ENCODE data around the gene POLR1G.

The POLR1G gene

GRCh38 chr19:45380107-45380506 lies 26.3 kb upstream of the POLR1G start:
- DNase-seq (ENCODE audit: low read depth, low spot score), result no peak
- no peak for TF ChIP-seq CTCF (IDR thresholded peaks at IDR 0.05; ENCODE audit: low read depth, low read length)
- no peak overlapping the region for H3K4me3 ChIP-seq (ENCODE audit: low read depth, low read length)
- in situ Hi-C loops (cut with HindIII; ENCODE audit: low sequenced_read_pairs), result no loop called here

- H3K4me3 ChIP-seq (ENCODE audit: low read depth, low read length), result no peak overlapping the region
- in situ Hi-C loops (cut with HindIII; ENCODE audit: low sequenced_read_pairs), result no loop called here
- no peak for DNase-seq (ENCODE audit: low read depth, low spot score)
- no peak for TF ChIP-seq CTCF (IDR thresholded peaks at IDR 0.05; ENCODE audit: low read depth, low read length)
Observed at GRCh38 chr19:45382426-45382825, 24.0 kb upstream of the POLR1G start.

DNA sequence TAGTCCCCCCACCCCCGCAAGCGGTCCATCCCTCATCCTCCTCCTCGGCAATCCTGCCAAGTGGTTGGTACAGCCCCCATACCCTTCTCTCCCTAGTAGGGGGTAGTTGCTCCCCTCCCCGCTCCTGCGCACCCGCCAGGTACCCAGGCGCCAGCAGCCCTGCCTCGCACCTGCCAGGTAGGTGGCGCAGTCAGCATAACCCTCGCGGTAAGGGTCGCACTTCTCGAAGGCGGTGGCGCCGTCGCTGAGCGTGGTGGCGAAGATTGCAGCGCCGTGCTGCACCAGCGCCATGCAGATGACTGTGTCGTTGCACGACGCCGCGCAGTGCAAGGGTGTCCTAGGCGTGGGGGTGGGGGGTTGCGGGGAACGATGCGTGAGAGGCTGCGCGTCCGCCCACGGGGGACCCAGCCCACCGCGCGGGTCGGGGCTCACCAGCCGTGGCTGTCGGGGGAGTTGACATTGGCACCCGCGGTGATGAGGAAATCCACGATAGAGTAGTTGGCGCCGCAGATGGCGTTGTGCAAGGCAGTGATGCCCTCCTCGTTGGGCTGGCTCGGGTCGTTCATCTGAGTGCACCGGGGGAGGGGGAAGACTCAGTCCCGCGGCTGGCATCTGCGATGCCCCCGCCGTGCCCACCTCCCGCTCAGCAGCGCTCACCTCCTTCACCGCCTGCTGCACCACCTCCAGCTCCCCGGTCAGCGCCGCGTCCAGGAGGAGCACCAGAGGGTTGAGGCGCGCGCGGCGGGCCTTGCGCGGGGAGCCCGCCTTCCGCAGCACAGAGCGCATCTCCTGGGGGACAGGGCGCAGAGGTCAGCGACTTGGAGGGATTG lies 20.8 kb upstream of the POLR1G start:
- H3K4me3 ChIP-seq (ENCODE audit: low read depth, low read length), result no peak overlapping the region
- no peak for TF ChIP-seq CTCF (IDR thresholded peaks at IDR 0.05; ENCODE audit: low read depth, low read length)
- no peak for DNase-seq (ENCODE audit: low read depth, low spot score)
- in situ Hi-C loops (cut with HindIII; ENCODE audit: low sequenced_read_pairs), result no loop called here

DNA sequence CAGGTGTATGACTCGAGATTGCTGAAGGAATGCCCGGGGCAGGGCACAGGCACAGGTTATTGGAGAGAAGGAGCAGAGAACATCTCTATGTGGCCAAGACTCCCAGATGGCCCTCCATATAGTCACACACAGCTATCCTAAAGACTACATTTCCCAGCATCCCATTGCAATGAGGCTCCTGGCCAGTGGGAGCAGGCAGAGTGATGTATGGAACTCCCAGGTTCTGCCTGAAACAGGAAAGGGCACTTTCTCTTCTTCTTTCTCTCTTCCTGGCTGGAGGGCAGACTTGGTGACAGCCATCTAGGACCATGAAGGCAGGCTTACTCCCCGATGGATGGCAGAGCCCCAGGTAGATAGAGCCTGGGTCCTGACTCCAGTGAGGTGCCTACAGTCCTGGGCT lies 15.1 kb upstream of the POLR1G start:
- no peak for TF ChIP-seq CTCF (IDR thresholded peaks at IDR 0.05; ENCODE audit: low read depth, low read length)
- DNase-seq (ENCODE audit: low read depth, low spot score), result no peak
- in situ Hi-C loops (cut with HindIII; ENCODE audit: low sequenced_read_pairs), result no loop called here
- no peak overlapping the region for H3K4me3 ChIP-seq (ENCODE audit: low read depth, low read length)

DNA sequence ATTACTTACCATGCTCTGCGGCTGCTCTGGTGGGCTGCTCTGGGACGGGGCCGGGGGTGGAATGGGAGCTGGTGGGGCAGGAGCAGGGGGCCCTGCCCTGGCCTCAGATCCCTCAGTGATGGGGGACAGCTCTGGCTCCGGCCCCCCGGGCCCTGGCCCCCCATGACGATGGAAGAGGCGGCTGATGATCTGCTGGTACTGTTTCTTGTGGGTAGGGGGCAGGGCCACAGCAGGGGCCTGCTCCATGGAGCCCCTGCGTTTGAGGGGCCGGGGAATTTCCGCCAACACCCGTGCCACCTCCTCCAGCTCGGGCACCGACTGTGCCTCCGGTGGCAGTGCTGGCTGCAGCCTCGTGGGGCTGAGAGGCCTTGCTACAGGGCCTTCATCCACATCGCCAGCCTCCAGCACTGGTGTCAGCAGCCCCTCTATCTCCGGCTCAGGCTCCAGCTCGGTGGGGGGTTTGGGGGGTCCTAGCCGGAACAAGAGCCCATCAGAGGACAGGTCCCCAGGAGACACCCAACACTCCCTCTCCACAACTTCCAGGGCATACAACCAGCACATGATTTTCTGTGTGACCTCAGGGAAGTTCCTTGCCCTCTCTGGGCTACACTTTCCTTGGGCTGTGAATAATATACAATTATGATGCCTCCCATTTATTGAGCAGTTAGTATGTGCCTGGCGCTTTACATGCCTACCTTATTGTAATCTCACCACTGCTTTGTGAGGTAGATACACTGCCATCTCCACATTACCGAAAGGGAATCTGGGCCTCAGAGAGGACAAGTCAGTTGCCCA lies 14.4 kb upstream of the POLR1G start:
- no peak for DNase-seq (ENCODE audit: low read depth, low spot score)
- in situ Hi-C loops (cut with HindIII; ENCODE audit: low sequenced_read_pairs), result no loop called here
- no peak for TF ChIP-seq CTCF (IDR thresholded peaks at IDR 0.05; ENCODE audit: low read depth, low read length)
- H3K4me3 ChIP-seq (ENCODE audit: low read depth, low read length), result no peak overlapping the region

DNA sequence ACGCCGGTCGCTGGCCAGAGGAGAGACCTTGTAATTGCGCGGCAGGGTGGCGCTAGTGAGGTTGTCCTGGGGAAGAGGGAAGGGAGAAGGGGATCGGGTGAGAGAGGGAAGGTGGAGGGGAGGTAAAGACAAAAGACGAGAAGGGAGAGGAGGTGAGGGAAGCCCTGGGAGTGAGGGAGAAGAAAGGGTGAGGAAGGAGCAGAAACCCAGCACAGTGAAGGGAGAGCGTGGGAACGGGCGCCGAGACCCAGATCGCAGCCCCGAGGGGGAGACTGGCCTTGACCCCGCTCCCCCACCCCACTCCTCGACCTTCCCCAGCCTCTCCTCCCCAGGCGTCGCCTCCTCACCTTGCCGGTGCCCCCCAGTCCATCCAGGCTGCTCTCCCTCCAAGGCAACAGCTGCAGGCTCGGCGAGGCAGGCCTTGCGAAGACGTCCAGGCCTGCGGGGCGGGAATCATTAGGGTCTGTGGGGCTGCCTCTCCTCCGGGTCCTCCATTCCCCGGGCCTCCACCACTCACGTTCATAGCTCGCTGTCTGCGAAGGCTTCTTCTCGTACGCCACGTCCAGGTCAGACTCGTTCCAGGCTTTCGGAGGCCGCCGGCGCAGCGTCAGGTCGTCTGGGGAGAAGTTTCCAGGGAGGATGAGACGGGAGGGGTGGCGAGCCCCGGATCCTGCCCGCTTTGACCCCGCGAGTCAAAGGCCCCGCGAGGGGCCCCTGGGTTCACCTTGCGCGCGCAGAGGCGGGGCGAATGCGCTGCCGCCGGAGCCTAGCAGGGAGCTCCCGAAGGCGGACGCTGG lies 10.4 kb upstream of the POLR1G start:
- TF ChIP-seq CTCF (IDR thresholded peaks at IDR 0.05; ENCODE audit: low read depth, low read length), result peak; percentile 21
- in situ Hi-C loops (cut with HindIII; ENCODE audit: low sequenced_read_pairs), result no loop called here

More for the DNA sequence above, 10.4 kb upstream of the POLR1G start:
- no peak for DNase-seq (ENCODE audit: low read depth, low spot score)
- no peak overlapping the region for H3K4me3 ChIP-seq (ENCODE audit: low read depth, low read length)
